ENCODE data around the gene BCL10. TPM values are rescaled to one million over a fixed set of nuclear protein-coding genes. Genes with fewer than 3 reads are reported as not detected.

The BCL10 gene
- total and polyA plus RNA-seq, 2 of the 4 experiments (the other 2 are of a cell fraction) = 15.3 to 30.5 TPM

DNA sequence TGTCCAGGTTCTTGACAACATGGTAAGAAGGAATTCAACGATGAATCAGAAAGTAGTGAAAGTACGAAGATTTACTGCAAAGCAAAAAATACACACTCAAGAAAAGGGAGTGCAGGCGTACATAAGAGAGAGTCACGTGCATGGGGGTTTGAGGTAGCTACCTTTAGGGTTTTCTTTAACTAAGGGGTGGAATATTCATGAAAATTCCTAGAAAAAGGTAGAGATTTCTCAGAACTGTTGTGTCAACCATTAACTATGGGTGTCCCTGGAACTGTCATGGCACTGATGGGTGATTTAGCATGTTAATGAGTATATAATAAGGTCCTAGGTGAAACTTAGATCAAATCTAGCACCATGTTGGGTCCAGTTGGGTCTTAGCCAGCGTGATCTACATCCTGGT is 53.1 kb downstream of the BCL10 start:
- Histone ChIP-seq H2AFZ (replicated peaks; ENCODE audit: low read length, poor library complexity) (no peak overlapping the region), H4K91ac (ENCODE audit: insufficient read depth, low read depth, low read length) (no peak overlapping the region), H2BK5ac (ENCODE audit: low read depth, low read length, poor library complexity, severe bottlenecking) (no peak overlapping the region), H2AK5ac (ENCODE audit: low read depth, low read length) (no peak overlapping the region), H3K56ac (ENCODE audit: extremely low read depth, insufficient read depth, low read length) (no peak overlapping the region), H3K4me3 (ENCODE audit: insufficient read depth, low read depth, low read length) (no peak overlapping the region), H3K79me1 (ENCODE audit: low read depth in 1 of 2, low read length in 2 of 2) (no peaks in the 10 kb centered on the region), H3K9me1 (ENCODE audit: insufficient read depth, low read length) (peaks cover 12% of the 10 kb centered on the region), H4K8ac (ENCODE audit: low read depth in 2 of 2, low read length in 2 of 2) (0 out of 4 replicates have a peak overlapping the region, but pooled peaks of 1 of the 2 experiments have one; percentile 13), H3K27ac (ENCODE audit: insufficient read depth, low read length) (no peak overlapping the region), H3K27me3 (ENCODE audit: control insufficient read depth, insufficient read depth, low read length) (no peaks in the 10 kb centered on the region), H2BK15ac (ENCODE audit: low read depth, low read length) (peak overlapping the region; percentile 53; the same call in 1 of the 3 replicates), H3K23ac (ENCODE audit: low read depth, low read length) (no peak overlapping the region), H3K36me3 (ENCODE audit: control insufficient read depth, insufficient read depth, low read length) (no peaks in the 10 kb centered on the region), H3K14ac (replicated peaks; ENCODE audit: low read depth, low read length) (no peak overlapping the region), H4K5ac (ENCODE audit: low read depth, low read length) (peak overlapping the region; percentile 49; the same call in 1 of the 2 replicates), H3K4me1 (ENCODE audit: control insufficient read depth, insufficient read depth, low read length) (peaks cover 21% of the 10 kb centered on the region), H3K4me2 (ENCODE audit: low read depth, low read length) (no peak overlapping the region), H3K9ac (ENCODE audit: low read depth, low read length) (no peak overlapping the region), H2BK20ac (ENCODE audit: low read depth, low read length) (peak overlapping the region; percentile 35), H3K9me3 (ENCODE audit: control insufficient read depth, insufficient read depth, low read length) (peaks cover 2% of the 10 kb centered on the region; the same call in 1 of the 2 replicates), H3K4ac (ENCODE audit: low read depth, low read length) (peak overlapping the region; percentile 42; the same call in 1 of the 2 replicates), H2AK9ac (replicated peaks; ENCODE audit: low read depth, low read length, poor library complexity) (no peak overlapping the region), H2BK120ac (ENCODE audit: low read depth, low read length) (peak overlapping the region; percentile 16; the same call in 1 of the 2 replicates), H3K18ac (ENCODE audit: low read depth, low read length) (peak overlapping the region; percentile 55), H4K20me1 (ENCODE audit: insufficient read depth, low read length) (no peaks in the 10 kb centered on the region)
- WGBS, 2 experiments (ENCODE audit: extremely low coverage in 2 of 2, insufficient read length in 1 of 2) = no CpG with 5 or more reads among the region's 5 CpGs
- BruUV-seq (replicated peaks) = no TSS peak
- intact Hi-C loops (cut with micrococcal nuclease) (no loop called here), dilution Hi-C loops (cut with HindIII; ENCODE audit: low sequenced_read_pairs, unreplicated experiment) (no loop called here), in situ Hi-C loops (cut with MboI; ENCODE audit: low sequenced_read_pairs) (no loop called here)
- no peak for DNase-seq
- POLR2A ChIA-PET (ENCODE audit: unreplicated experiment) = no interaction called here
- CTCF ChIA-PET = interaction anchor here (1.0 kb wide), 1 partner anchor 16 kb away, joined by 3 read pairs; no protein-coding TSS in a partner anchor
- no peak for ATAC-seq (ENCODE audit: low read depth)
- TF ChIP-seq RAD21 (IDR thresholded peaks at IDR 0.05; ENCODE audit: low read length) = no peak

Measured in IMR-90 (cell line).